NCI-H1092 (cell line): ENCODE data around the gene BCAN.
A peak's percentile ranks its signal among the peaks of the same experiment; 100 is the strongest.
"Not testable (repeated sequence)": the region's sequence is repeated elsewhere in the genome, so short reads cannot be mapped to it uniquely, and the experiment has no call there.

Experiments used
- DNase-seq: peaks from one replicate; lab custom pipeline; 2025; lab: John Stamatoyannopoulos, UW

The BCAN gene

GRCh38 chr1:156618853-156619581, 22.9 kb upstream of the BCAN start, which contains the start of gene HAPLN2:
HAPLN2 (plus strand) TSS chr1:156619415; CDS start chr1:156623491, 4,076 bp downstream.
- DNase-seq: no peak

GRCh38 chr1:156619582-156619955, 22.3 kb upstream of the BCAN start:
- no peak for DNase-seq

- DNase-seq: no peak
Measured at GRCh38 chr1:156622581-156623297, 19.2 kb upstream of the BCAN start.

- peak; percentile 42 for DNase-seq
Measured at GRCh38 chr1:156623946-156624813, 17.7 kb upstream of the BCAN start.

- no peak for DNase-seq
Measured at GRCh38 chr1:156624814-156625435, 17.0 kb upstream of the BCAN start.

- DNase-seq: peak; percentile 31
Measured at GRCh38 chr1:156625436-156626078, 16.4 kb upstream of the BCAN start.

GRCh38 chr1:156626079-156626438, 15.9 kb upstream of the BCAN start:
- no peak for DNase-seq

GRCh38 chr1:156627313-156627880, 14.5 kb upstream of the BCAN start:
- peak; percentile 19 for DNase-seq

GRCh38 chr1:156629823-156630449, 12.0 kb upstream of the BCAN start:
- DNase-seq: no peak

GRCh38 chr1:156631152-156631551, 10.8 kb upstream of the BCAN start:
- DNase-seq: not testable (repeated sequence)

GRCh38 chr1:156632355-156632754, 9.6 kb upstream of the BCAN start:
- no peak for DNase-seq

GRCh38 chr1:156638189-156638985, 3.5 kb upstream of the BCAN start:
- DNase-seq: no peak

GRCh38 chr1:156639601-156640101, 2.3 kb upstream of the BCAN start:
- DNase-seq: no peak

GRCh38 chr1:156640842-156641706, 843 bp upstream of the BCAN start:
- no peak for DNase-seq

- DNase-seq: no peak
Measured at GRCh38 chr1:156642265-156643048, 540 bp downstream of the BCAN start.

GRCh38 chr1:156643049-156643777, 1.3 kb downstream of the BCAN start:
- no peak for DNase-seq

GRCh38 chr1:156643778-156644092, 1.8 kb downstream of the BCAN start:
- DNase-seq: no peak
